ENCODE measurements around the gene OPCML. TPM values are rescaled to one million over a fixed set of nuclear protein-coding genes. Genes with fewer than 3 reads are reported as not detected.

OPCML gene
- total RNA-seq, 2 donors from 2014 or later: 0.04 TPM; not detected in 1

- no peak for DNase-seq (ENCODE audit: low spot score)
- no peaks in the 10 kb centered on the region for H3K27me3 ChIP-seq
- H3K4me1 ChIP-seq: no peaks in the 10 kb centered on the region
- H3K4me3 ChIP-seq: no peak overlapping the region
- no peaks in the 10 kb centered on the region for H3K36me3 ChIP-seq
- TF ChIP-seq CTCF (IDR thresholded peaks at IDR 0.05): no peak
- H3K9me3 ChIP-seq: no peaks in the 10 kb centered on the region
- no peak overlapping the region for H3K27ac ChIP-seq
Observed at GRCh38 chr11:133354069-133354468, 178.2 kb downstream of the OPCML start.

- H3K36me3 ChIP-seq: no peaks in the 10 kb centered on the region
- H3K4me3 ChIP-seq: no peak overlapping the region
- DNase-seq (ENCODE audit: low spot score): no peak
- no peak for TF ChIP-seq CTCF (IDR thresholded peaks at IDR 0.05)
- no peaks in the 10 kb centered on the region for H3K9me3 ChIP-seq
- no peak overlapping the region for H3K27ac ChIP-seq
- no peaks in the 10 kb centered on the region for H3K4me1 ChIP-seq
- no peaks in the 10 kb centered on the region for H3K27me3 ChIP-seq
Observed at GRCh38 chr11:133350045-133350444, 182.3 kb downstream of the OPCML start.

GRCh38 chr11:133347988-133348387 is 184.3 kb downstream of the OPCML start:
- no peak for TF ChIP-seq CTCF (IDR thresholded peaks at IDR 0.05)
- H3K4me3 ChIP-seq: no peak overlapping the region
- no peak overlapping the region for H3K27ac ChIP-seq
- no peak for DNase-seq (ENCODE audit: low spot score)
- no peaks in the 10 kb centered on the region for H3K27me3 ChIP-seq
- H3K4me1 ChIP-seq: no peaks in the 10 kb centered on the region
- no peaks in the 10 kb centered on the region for H3K9me3 ChIP-seq
- H3K36me3 ChIP-seq: no peaks in the 10 kb centered on the region

GRCh38 chr11:133346137-133346536 is 186.2 kb downstream of the OPCML start:
- no peaks in the 10 kb centered on the region for H3K9me3 ChIP-seq
- no peak for TF ChIP-seq CTCF (IDR thresholded peaks at IDR 0.05)
- DNase-seq (ENCODE audit: low spot score): no peak
- no peak overlapping the region for H3K4me3 ChIP-seq
- H3K27ac ChIP-seq: no peak overlapping the region
- H3K36me3 ChIP-seq: no peaks in the 10 kb centered on the region
- no peaks in the 10 kb centered on the region for H3K27me3 ChIP-seq
- no peaks in the 10 kb centered on the region for H3K4me1 ChIP-seq

- no peak for DNase-seq (ENCODE audit: low spot score)
- H3K27me3 ChIP-seq: no peaks in the 10 kb centered on the region
- no peak overlapping the region for H3K4me3 ChIP-seq
- no peaks in the 10 kb centered on the region for H3K36me3 ChIP-seq
- H3K9me3 ChIP-seq: no peaks in the 10 kb centered on the region
- H3K27ac ChIP-seq: no peak overlapping the region
- no peaks in the 10 kb centered on the region for H3K4me1 ChIP-seq
- TF ChIP-seq CTCF (IDR thresholded peaks at IDR 0.05): no peak
Observed at GRCh38 chr11:133343951-133344350, 188.3 kb downstream of the OPCML start.

GRCh38 chr11:133339495-133340140 is 192.7 kb downstream of the OPCML start:
- Histone ChIP-seq H3K27ac (no peak overlapping the region), H3K9me3 (no peaks in the 10 kb centered on the region), H3K4me1 (no peaks in the 10 kb centered on the region), H3K4me3 (no peak overlapping the region), H3K27me3 (no peaks in the 10 kb centered on the region), H3K36me3 (no peaks in the 10 kb centered on the region)
- no peak for DNase-seq (ENCODE audit: low spot score)
- TF ChIP-seq CTCF (IDR thresholded peaks at IDR 0.05): no peak
